OCI-LY1 (cell line): Measurements from ENCODE around the gene DLX1.
A peak's percentile ranks its signal among the peaks of the same experiment; 100 is the strongest.

Source experiments
- H2AFZ ChIP-seq: fragments of 200-600 bp; sonication (generic), shearing (Covaris generic); 2 replicates; pipeline ENCODE4 v1.6.0; 2014; ENCODE audit warnings: antibody characterized with exemption, mild to moderate bottlenecking, low read length
- H3F3A ChIP-seq: fragments of 200-600 bp; sonication (generic), shearing (Covaris generic); 2 replicates; pipeline ENCODE4 v1.6.0; 2014; ENCODE audit warnings: mild to moderate bottlenecking, antibody characterized with exemption, low read length, moderate library complexity; ENCODE audit not compliant: insufficient read depth
- H3K27ac ChIP-seq: fragments of 200-600 bp; sonication (generic); 2 replicates; pipeline ENCODE4 v1.5.1; 2014; ENCODE audit warnings: low read length, mixed run types, mild to moderate bottlenecking, low read depth; ENCODE audit not compliant: poor library complexity, severe bottlenecking
- H3K27me3 ChIP-seq: fragments of 200-600 bp; sonication (generic); 2 replicates; pipeline ENCODE4 v1.6.0; 2014; ENCODE audit warnings: antibody characterized with exemption, mild to moderate bottlenecking, low read length, moderate library complexity; ENCODE audit not compliant: insufficient read depth
- H3K36me3 ChIP-seq: fragments of 200-600 bp; sonication (generic); 2 replicates; pipeline ENCODE4 v1.6.1; 2014; ENCODE audit warnings: mild to moderate bottlenecking, antibody characterized with exemption, low read length, moderate library complexity, mixed read lengths; ENCODE audit not compliant: insufficient read depth
- H3K4me1 ChIP-seq: fragments of 200-600 bp; sonication (generic); 2 replicates; pipeline ENCODE4 v1.5.1; 2014; ENCODE audit warnings: mild to moderate bottlenecking, low read length, moderate library complexity; ENCODE audit not compliant: insufficient read depth, severe bottlenecking
- H3K4me2 ChIP-seq: fragments of 200-600 bp; sonication (generic), shearing (Covaris generic); 2 replicates; pipeline ENCODE4 v1.6.1; 2014; ENCODE audit warnings: low read length
- H3K4me3 ChIP-seq: fragments of 200-600 bp; sonication (generic); 2 replicates; pipeline ENCODE4 v1.5.1; 2014; ENCODE audit warnings: low read length, low read depth, mild to moderate bottlenecking, mixed read lengths; ENCODE audit not compliant: poor library complexity, severe bottlenecking
- H3K79me2 ChIP-seq: fragments of 200-600 bp; shearing (Covaris generic); 2 replicates; pipeline ENCODE4 v1.6.1; 2016; ENCODE audit warnings: mixed run types, low read length, mixed read lengths; ENCODE audit not compliant: insufficient read depth
- H3K9ac ChIP-seq: fragments of 200-600 bp; sonication (generic), shearing (Covaris generic); 2 replicates; pipeline ENCODE4 v1.6.1; 2014; ENCODE audit warnings: mild to moderate bottlenecking, low read length, mixed read lengths
- H3K9me2 ChIP-seq: fragments of 200-600 bp; sonication (generic), shearing (Covaris generic); 2 replicates; pipeline ENCODE4 v1.6.1; 2014; ENCODE audit warnings: low read depth, mild to moderate bottlenecking, low read length, mixed read lengths
- H3K9me3 ChIP-seq: fragments of 200-600 bp; shearing (Covaris generic); 2 replicates; pipeline ENCODE4 v1.6.1; 2014; ENCODE audit warnings: low read length, mixed read lengths
- H4K20me1 ChIP-seq: fragments of 200-600 bp; sonication (generic), shearing (Covaris generic); 2 replicates; pipeline ENCODE4 v1.6.0; 2016; ENCODE audit warnings: mild to moderate bottlenecking, low read length; ENCODE audit not compliant: insufficient read depth
- CTCF ChIP-seq: fragments of 200-600 bp; sonication (generic), shearing (Covaris generic); IDR thresholded peaks from 2 replicates; pipeline ENCODE4 v1.5.1; 2017; ENCODE audit warnings: mild to moderate bottlenecking, antibody characterized with exemption, low read length, moderate library complexity, mixed read lengths
- EZH2 ChIP-seq: fragments of 200-600 bp; sonication (generic), shearing (Covaris generic); IDR thresholded peaks from 2 replicates; pipeline ENCODE4 v1.8.0; 2017; ENCODE audit warnings: borderline replicate concordance, mixed run types, mild to moderate bottlenecking, antibody characterized with exemption, low read length, moderate library complexity, mixed read lengths

The DLX1 gene

DNA sequence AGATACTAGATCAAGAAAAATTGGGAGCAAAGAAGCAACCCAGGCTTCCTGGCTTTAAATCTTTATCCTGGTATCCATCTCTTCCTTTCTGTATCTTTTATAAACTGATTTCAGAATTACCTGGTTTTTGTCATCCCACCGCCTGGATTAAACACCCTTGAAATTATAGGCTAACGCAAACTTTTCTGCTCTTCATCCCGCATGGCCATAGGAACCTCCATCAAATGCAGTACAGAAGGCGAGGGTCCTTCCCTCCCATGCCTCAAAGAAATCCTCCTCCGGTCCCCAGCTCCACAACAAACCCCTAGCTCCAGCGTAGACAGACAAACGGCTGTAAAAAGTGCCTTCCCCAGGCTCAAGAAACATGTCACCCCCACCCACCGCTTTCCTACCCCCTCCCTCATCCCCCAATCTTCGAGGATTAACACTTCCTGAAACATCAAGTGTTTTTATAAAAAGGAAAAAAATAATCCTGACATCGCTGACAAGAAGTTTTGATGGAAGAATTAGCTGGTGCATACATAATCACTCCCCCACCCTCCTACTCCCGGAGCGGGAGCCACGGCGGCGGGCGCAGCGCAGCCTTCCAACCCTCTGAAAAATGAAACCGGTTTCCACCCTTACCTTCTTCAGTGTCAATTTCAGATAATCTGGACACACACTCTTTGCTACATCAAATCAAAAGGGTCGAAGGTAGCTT, 7.6 kb downstream of the DLX1 start:
- TF ChIP-seq EZH2: no peak
- TF ChIP-seq CTCF: no peak
- no peak overlapping the region for H3K27ac ChIP-seq
- no peaks in the 10 kb centered on the region; the same call in 1 of the 2 replicates for H3K27me3 ChIP-seq
- no peak overlapping the region for H3K4me2 ChIP-seq
- no peaks in the 10 kb centered on the region for H3K9me3 ChIP-seq
- H4K20me1 ChIP-seq: no peaks in the 10 kb centered on the region
- no peak overlapping the region for H2AFZ ChIP-seq
- H3K4me3 ChIP-seq: no peak overlapping the region
- no peaks in the 10 kb centered on the region for H3K79me2 ChIP-seq
- H3K9ac ChIP-seq: no peak overlapping the region
- no peaks in the 10 kb centered on the region for H3F3A ChIP-seq
- no peaks in the 10 kb centered on the region for H3K9me2 ChIP-seq
- H3K4me1 ChIP-seq: peaks cover 32% of the 10 kb centered on the region
- H3K36me3 ChIP-seq: no peaks in the 10 kb centered on the region

- Histone ChIP-seq H3K27me3 (no peaks in the 10 kb centered on the region; the same call in 1 of the 2 replicates), H2AFZ (no peak overlapping the region), H3K79me2 (no peaks in the 10 kb centered on the region), H3K4me3 (no peak overlapping the region), H3K27ac (no peak overlapping the region), H4K20me1 (no peaks in the 10 kb centered on the region), H3F3A (no peaks in the 10 kb centered on the region), H3K9me2 (no peaks in the 10 kb centered on the region), H3K9me3 (no peaks in the 10 kb centered on the region), H3K4me1 (peaks cover 33% of the 10 kb centered on the region), H3K36me3 (no peaks in the 10 kb centered on the region), H3K9ac (no peak overlapping the region), H3K4me2 (no peak overlapping the region)
- no peak for TF ChIP-seq EZH2
- no peak for TF ChIP-seq CTCF
Observed at GRCh38 chr2:172093416-172094293, 8.3 kb downstream of the DLX1 start.

GRCh38 chr2:172094294-172095145, 9.2 kb downstream of the DLX1 start:
- Histone ChIP-seq H3K4me2 (peak overlapping the region; percentile 68), H3K4me3 (peak overlapping the region; percentile 57), H3K4me1 (peaks cover 41% of the 10 kb centered on the region), H3K27me3 (no peaks in the 10 kb centered on the region; the same call in 1 of the 2 replicates), H4K20me1 (no peaks in the 10 kb centered on the region), H3K27ac (no peak overlapping the region), H3K9me3 (no peaks in the 10 kb centered on the region), H3K79me2 (no peaks in the 10 kb centered on the region), H3K9me2 (no peaks in the 10 kb centered on the region), H3K9ac (peak overlapping the region; percentile 16; the same call in 1 of the 2 replicates), H3F3A (no peaks in the 10 kb centered on the region), H3K36me3 (no peaks in the 10 kb centered on the region), H2AFZ (no peak overlapping the region)
- TF ChIP-seq EZH2 (no peak), CTCF (no peak)
